Hematopoietic multipotent progenitor cell treated with erythropoietin and hydrocortisone succinate and interleukin-3 and kit ligand, for 8 days (in vitro differentiated cells): Measurements from ENCODE around the gene GMCL1.
A peak's percentile ranks its signal among the peaks of the same experiment; 100 is the strongest.
"Not testable (repeated sequence)": the region's sequence is repeated elsewhere in the genome, so short reads cannot be mapped to it uniquely, and the experiment has no call there.

Experiments used
- DNase-seq: peaks from one replicate; pipeline ENCODE4 v3.0.0-alpha.2; 2015

GMCL1 gene

GRCh38 chr2:69807821-69808540 lies 21.5 kb upstream of the GMCL1 start:
- DNase-seq, result no peak

GRCh38 chr2:69810550-69810949 lies 18.9 kb upstream of the GMCL1 start:
- no peak for DNase-seq

GRCh38 chr2:69811018-69811417 lies 18.4 kb upstream of the GMCL1 start:
- DNase-seq, result no peak

- no peak for DNase-seq
Observed at GRCh38 chr2:69811591-69811990, 17.9 kb upstream of the GMCL1 start.

GRCh38 chr2:69815717-69816116 lies 13.7 kb upstream of the GMCL1 start:
- no peak for DNase-seq

- DNase-seq, result peak; percentile 91
Observed at GRCh38 chr2:69816923-69817542, 12.4 kb upstream of the GMCL1 start.

GRCh38 chr2:69817729-69818501 lies 11.5 kb upstream of the GMCL1 start:
- peak; percentile 86 for DNase-seq

- DNase-seq, result no peak
Observed at GRCh38 chr2:69827796-69828540, 1.5 kb upstream of the GMCL1 start.

- DNase-seq, result no peak
Observed at GRCh38 chr2:69828938-69829255, 563 bp upstream of the GMCL1 start.

GRCh38 chr2:69830045-69830905 lies 815 bp downstream of the GMCL1 start:
- peak; percentile 53 for DNase-seq

GRCh38 chr2:69830906-69831241 lies 1.4 kb downstream of the GMCL1 start:
- not testable (repeated sequence) for DNase-seq

GRCh38 chr2:69831354-69831905 lies 2.0 kb downstream of the GMCL1 start:
- DNase-seq, result no peak

- no peak for DNase-seq
Observed at GRCh38 chr2:69833752-69834151, 4.3 kb downstream of the GMCL1 start.

GRCh38 chr2:69835666-69836065 lies 6.2 kb downstream of the GMCL1 start:
- no peak for DNase-seq

GRCh38 chr2:69836316-69836715 lies 6.9 kb downstream of the GMCL1 start:
- DNase-seq, result no peak

GRCh38 chr2:69837533-69837932 lies 8.1 kb downstream of the GMCL1 start:
- no peak for DNase-seq

GRCh38 chr2:69843993-69844392 lies 14.5 kb downstream of the GMCL1 start:
- DNase-seq, result no peak

- no peak for DNase-seq
Observed at GRCh38 chr2:69844560-69844959, 15.1 kb downstream of the GMCL1 start.

- no peak for DNase-seq
Observed at GRCh38 chr2:69846182-69847067, 17.0 kb downstream of the GMCL1 start.

- DNase-seq, result peak; percentile 13
Observed at GRCh38 chr2:69847068-69847828, 17.8 kb downstream of the GMCL1 start.
